AG04449 (cell line): ENCODE results near the gene KRTAP2-1.
"Not testable (repeated sequence)": the region's sequence is repeated elsewhere in the genome, so short reads cannot be mapped to it uniquely, and the experiment has no call there.

Experiments used
- CTCF ChIA-PET: fragments of 350-600 bp; formaldehyde crosslinking; extraction: SDS; loops from one replicate; lab custom pipeline; 2021; ENCODE audit warnings: antibody characterized with exemption; lab: Yijun Ruan, JAX
- POLR2A ChIA-PET: fragments of 400-600, 350-600 bp; formaldehyde crosslinking; extraction: SDS; loops from one replicate; lab custom pipeline; 2020; ENCODE audit warnings: antibody characterized with exemption, inconsistent platforms; lab: Yijun Ruan, JAX
- DNase-seq: peaks from one replicate; pipeline ENCODE4 v3.0.0-alpha.2; 2010; ENCODE audit warnings: low read depth, low spot score
- H3K4me3 ChIP-seq: 2 replicates; pipeline ENCODE4 v1.5.1; 2011; ENCODE audit warnings: low read depth, mild to moderate bottlenecking, control low read depth, low read length
- TF ChIP-seq, protein P1 (sequence below): IDR thresholded peaks from one replicate; pipeline ENCODE4 v1.5.1; 2011; ENCODE audit warnings: mild to moderate bottlenecking, moderate library complexity, low read length, control low read depth, inconsistent platforms; ENCODE audit not compliant: insufficient read depth; ENCODE audit errors: missing control alignments

KRTAP2-1 gene

GRCh38 chr17:41063449-41063848 is 16.3 kb upstream of the KRTAP2-1 start:
- ChIA-PET POLR2A (no interaction called here), CTCF (interaction anchor here (0.7 to 1.5 kb wide), 3 partner anchors 267 to 602 kb away, joined by 3 to 5 read pairs (median 3); no protein-coding TSS in a partner anchor)
- DNase-seq = no peak
- TF ChIP-seq, protein P1, sequence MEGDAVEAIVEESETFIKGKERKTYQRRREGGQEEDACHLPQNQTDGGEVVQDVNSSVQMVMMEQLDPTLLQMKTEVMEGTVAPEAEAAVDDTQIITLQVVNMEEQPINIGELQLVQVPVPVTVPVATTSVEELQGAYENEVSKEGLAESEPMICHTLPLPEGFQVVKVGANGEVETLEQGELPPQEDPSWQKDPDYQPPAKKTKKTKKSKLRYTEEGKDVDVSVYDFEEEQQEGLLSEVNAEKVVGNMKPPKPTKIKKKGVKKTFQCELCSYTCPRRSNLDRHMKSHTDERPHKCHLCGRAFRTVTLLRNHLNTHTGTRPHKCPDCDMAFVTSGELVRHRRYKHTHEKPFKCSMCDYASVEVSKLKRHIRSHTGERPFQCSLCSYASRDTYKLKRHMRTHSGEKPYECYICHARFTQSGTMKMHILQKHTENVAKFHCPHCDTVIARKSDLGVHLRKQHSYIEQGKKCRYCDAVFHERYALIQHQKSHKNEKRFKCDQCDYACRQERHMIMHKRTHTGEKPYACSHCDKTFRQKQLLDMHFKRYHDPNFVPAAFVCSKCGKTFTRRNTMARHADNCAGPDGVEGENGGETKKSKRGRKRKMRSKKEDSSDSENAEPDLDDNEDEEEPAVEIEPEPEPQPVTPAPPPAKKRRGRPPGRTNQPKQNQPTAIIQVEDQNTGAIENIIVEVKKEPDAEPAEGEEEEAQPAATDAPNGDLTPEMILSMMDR = no peak
- no peak overlapping the region for H3K4me3 ChIP-seq

GRCh38 chr17:41061964-41062363 is 14.8 kb upstream of the KRTAP2-1 start:
- peak; percentile 99 for DNase-seq
- ChIA-PET CTCF (interaction anchor here (2.9 to 3.1 kb wide), 2 partner anchors 149 to 206 kb away, joined by 10 to 11 read pairs; no protein-coding TSS in a partner anchor), POLR2A (interaction anchor here (0.6 to 1.2 kb wide), 4 partner anchors 105 to 487 kb away, joined by 3 to 5 read pairs (median 3); no protein-coding TSS in a partner anchor)
- H3K4me3 ChIP-seq = no peak overlapping the region
- TF ChIP-seq, protein P1 = no peak

- ChIA-PET CTCF (interaction anchor here (0.9 to 3.1 kb wide), 14 partner anchors 13 to 605 kb away, joined by 3 to 11 read pairs (median 4); partner anchors contain the start of gene KRTAP2-1), POLR2A (interaction anchor here (0.5 to 3.1 kb wide), 8 partner anchors 11 to 628 kb away, joined by 3 to 31 read pairs (median 6); no protein-coding TSS in a partner anchor)
- TF ChIP-seq, protein P1 = no peak
- H3K4me3 ChIP-seq = peak within 1 kb of the TSS; percentile 15
- DNase-seq = peak; percentile 95
Measured at GRCh38 chr17:41060052-41060604, 13.0 kb upstream of the KRTAP2-1 start, which contains the start of gene KRTAP2-3. KRTAP2-3 (minus strand) TSS chr17:41060114; CDS start chr17:41060050, 64 bp downstream.

- peak; percentile 81 for DNase-seq
- peak overlapping the region; percentile 15 for H3K4me3 ChIP-seq
- ChIA-PET POLR2A (interaction anchor here (0.6 to 3.1 kb wide), 11 partner anchors 11 to 630 kb away, joined by 3 to 31 read pairs (median 4); no protein-coding TSS in a partner anchor), CTCF (interaction anchor here (0.7 to 3.1 kb wide), 13 partner anchors 11 to 604 kb away, joined by 3 to 11 read pairs (median 5); partner anchors contain the start of gene KRTAP2-1)
Measured at GRCh38 chr17:41059276-41060051, 12.3 kb upstream of the KRTAP2-1 start.

- DNase-seq = no peak
- no peak overlapping the region for H3K4me3 ChIP-seq
- TF ChIP-seq, protein P1 = no peak
- ChIA-PET POLR2A (interaction anchor here (0.6 to 3.1 kb wide), 10 partner anchors 10 to 631 kb away, joined by 3 to 31 read pairs (median 4); no protein-coding TSS in a partner anchor), CTCF (interaction anchor here (0.7 to 3.1 kb wide), 11 partner anchors 10 to 590 kb away, joined by 3 to 11 read pairs (median 4); partner anchors contain the start of gene KRTAP2-1)
Measured at GRCh38 chr17:41058741-41059140, 11.6 kb upstream of the KRTAP2-1 start.

DNA sequence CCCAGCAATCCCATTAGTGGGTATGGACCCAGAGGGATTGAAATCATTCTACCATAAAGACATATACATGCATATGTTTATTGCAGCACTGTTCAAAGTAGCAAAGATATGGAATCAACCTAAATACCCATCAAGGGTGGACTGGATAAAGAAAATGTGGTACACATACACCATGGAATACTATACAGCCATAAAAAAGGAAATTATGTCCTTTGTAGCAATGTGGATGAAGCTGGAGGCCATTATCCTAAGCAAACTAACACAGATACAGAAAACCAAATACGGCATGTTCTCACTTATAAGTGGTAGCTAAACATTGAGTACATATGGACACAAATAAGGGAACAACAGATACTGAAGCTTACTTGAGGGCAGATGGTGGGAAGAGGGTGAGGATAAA is 10.4 kb upstream of the KRTAP2-1 start:
- POLR2A ChIA-PET = interaction anchor here (1.0 kb wide), 1 partner anchor 9 kb away, joined by 3 read pairs; no protein-coding TSS in a partner anchor
- no peak overlapping the region for H3K4me3 ChIP-seq
- TF ChIP-seq, protein P1 = no peak
- CTCF ChIA-PET = interaction anchor here (1.0 to 2.5 kb wide), 3 partner anchors 9 to 491 kb away, joined by 3 to 10 read pairs (median 5); no protein-coding TSS in a partner anchor
- no peak for DNase-seq

GRCh38 chr17:41055130-41055529 is 8.0 kb upstream of the KRTAP2-1 start, which contains the start of gene KRTAP2-2:
KRTAP2-2 (minus strand) TSS chr17:41055230; CDS start chr17:41055211, 19 bp downstream.
- DNase-seq, H3K4me3 ChIP-seq, POLR2A ChIA-PET: not testable (repeated sequence)
- CTCF ChIA-PET = interaction anchor here (1.5 kb wide), 1 partner anchor 494 kb away, joined by 7 read pairs; no protein-coding TSS in a partner anchor

- CTCF ChIA-PET = not testable (repeated sequence)
Measured at GRCh38 chr17:41054556-41054955, 7.4 kb upstream of the KRTAP2-1 start.

More at GRCh38 chr17:41054556-41054955, 7.4 kb upstream of the KRTAP2-1 start:
- DNase-seq, POLR2A ChIA-PET, H3K4me3 ChIP-seq: not testable (repeated sequence)
